ENCODE results near the gene NDST1. TPM values are rescaled to one million over a fixed set of nuclear protein-coding genes. Genes with fewer than 3 reads are reported as not detected.

Gene NDST1
- total RNA-seq, 1 experiment from 2014 or later, result 33.1 TPM

GRCh38 chr5:150532996-150533395 is 25.1 kb downstream of the NDST1 start:
- no peak overlapping the region for H3K9ac ChIP-seq (ENCODE audit: low read length)
- BruUV-seq (replicated peaks), result no TSS peak
- H3K4me2 ChIP-seq (ENCODE audit: low read length), result no peak overlapping the region
- H3K9me3 ChIP-seq (ENCODE audit: control insufficient read depth in 1 of 2, insufficient read depth in 1 of 2, low read depth in 1 of 2, low read length in 2 of 2), result no peaks in the 10 kb centered on the region
- no peaks in the 10 kb centered on the region for H4K20me1 ChIP-seq (ENCODE audit: insufficient read depth)
- no peak overlapping the region for H3K27ac ChIP-seq (ENCODE audit: low read depth, low read length)
- no peak for TF ChIP-seq POLR2A (IDR thresholded peaks at IDR 0.05; ENCODE audit: borderline replicate concordance, extremely low read depth, insufficient read depth, insufficient read length)
- TF ChIP-seq CEBPB (IDR thresholded peaks at IDR 0.05; ENCODE audit: low read depth), result no peak
- no peak for TF ChIP-seq SRF (IDR thresholded peaks at IDR 0.05; ENCODE audit: low read depth)
- TF ChIP-seq YY1 (IDR thresholded peaks at IDR 0.05; ENCODE audit: extremely low read depth, insufficient replicate concordance, low read depth, low read length), result no peak
- no peak for TF ChIP-seq POLR2AphosphoS5 (IDR thresholded peaks at IDR 0.05; ENCODE audit: low read depth, low read length)
- TF ChIP-seq CBX3 (IDR thresholded peaks at IDR 0.05; ENCODE audit: low read depth), result no peak
- no peak for TF ChIP-seq SP1 (IDR thresholded peaks at IDR 0.05; ENCODE audit: low read depth)
- TF ChIP-seq ZNF274 (IDR thresholded peaks at IDR 0.05; ENCODE audit: low read depth, low read length), result no peak
- TF ChIP-seq REST (IDR thresholded peaks at IDR 0.05; ENCODE audit: low read depth), result no peak
- TF ChIP-seq ZBTB33 (IDR thresholded peaks at IDR 0.05; ENCODE audit: extremely low read depth, insufficient replicate concordance, low read length), result no peak
- no peak for TF ChIP-seq EZH2 (IDR thresholded peaks at IDR 0.05)
- TF ChIP-seq ELF1 (IDR thresholded peaks at IDR 0.05; ENCODE audit: borderline replicate concordance, low read depth), result no peak
- TF ChIP-seq EZH2phosphoT487 (IDR thresholded peaks at IDR 0.05; ENCODE audit: borderline replicate concordance), result no peak
- TF ChIP-seq ZFX (IDR thresholded peaks at IDR 0.05), result no peak
- TF ChIP-seq MAX (IDR thresholded peaks at IDR 0.05), result no peak
- no peak for TF ChIP-seq EGR1 (IDR thresholded peaks at IDR 0.05; ENCODE audit: low read depth)
- no peak for TF ChIP-seq ATF3 (IDR thresholded peaks at IDR 0.05)
- H2AFZ ChIP-seq (ENCODE audit: low read depth, low read length, poor library complexity, severe bottlenecking), result no peak overlapping the region
- H3K9me2 ChIP-seq (ENCODE audit: insufficient read depth), result no peaks in the 10 kb centered on the region
- H3K36me3 ChIP-seq (ENCODE audit: control insufficient read depth in 1 of 2, insufficient read depth in 2 of 2, low read length in 2 of 2), result peaks cover 7 to 10% of the 10 kb centered on the region in 2 experiments; a peak in 2 of 4 replicates
- RAD21 ChIA-PET (ENCODE audit: low non-redundant PET in 1 of 2, low total read pairs in 2 of 2, uncharacterized antibody in 2 of 2, unreplicated experiment in 2 of 2), result no interaction called here
- ATAC-seq (no peak), DNase-seq (ENCODE audit: low read depth, low spot score) (no peak)
- POLR2A ChIA-PET, result no interaction called here
- H3K4me3 ChIP-seq (replicated peaks in 1 of 2; ENCODE audit: low read depth in 1 of 2, low read length in 2 of 2), result no peak overlapping the region
- CTCF ChIA-PET, result no interaction called here
- H3K27me3 ChIP-seq (ENCODE audit: insufficient read depth, low read length), result no peaks in the 10 kb centered on the region
- intact Hi-C loops (cut with micrococcal nuclease), result no loop called here
- H3K79me2 ChIP-seq (ENCODE audit: insufficient read depth, low read length), result no peaks in the 10 kb centered on the region
- H3K4me1 ChIP-seq (ENCODE audit: control insufficient read depth in 1 of 2, insufficient read depth in 2 of 2, low read length in 2 of 2), result no peaks in the 10 kb centered on the region
